Parathyroid adenoma (tissue), 2 donors: Measurements from ENCODE around the gene PGLYRP4.

Experiments
- H2AFZ ChIP-seq: fragments of 300-600 bp; sonication (generic); one replicate; pipeline ENCODE4 v1.7.0; 2017; ENCODE audit warnings: antibody characterized with exemption, mild to moderate bottlenecking
- H3K27ac ChIP-seq: fragments of 300-600 bp; sonication (generic); one replicate; pipeline ENCODE4 v1.7.0; 2017
- H3K27me3 ChIP-seq: fragments of 300-600 bp; sonication (generic); one replicate; pipeline ENCODE4 v1.7.0; 2017; ENCODE audit warnings: low read length; ENCODE audit not compliant: control insufficient read depth, insufficient read depth
- H3K36me3 ChIP-seq: fragments of 300-600 bp; sonication (generic); one replicate; pipeline ENCODE4 v1.7.0; 2017; ENCODE audit warnings: low read length; ENCODE audit not compliant: control insufficient read depth, insufficient read depth
- H3K4me1 ChIP-seq: fragments of 300-600 bp; sonication (generic); one replicate; pipeline ENCODE4 v1.7.0; 2017; ENCODE audit warnings: control low read depth
- H3K4me2 ChIP-seq: fragments of 300-600 bp; sonication (generic); one replicate; pipeline ENCODE4 v1.7.0; 2017; ENCODE audit warnings: low read length
- H3K4me3 ChIP-seq: fragments of 300-600 bp; sonication (generic); one replicate; pipeline ENCODE4 v1.7.0; 2017; ENCODE audit warnings: low read depth, low read length
- H3K79me2 ChIP-seq: fragments of 300-600 bp; sonication (generic); one replicate; pipeline ENCODE4 v1.7.0; 2017; ENCODE audit warnings: control low read depth
- H3K9ac ChIP-seq: fragments of 300-600 bp; sonication (generic); one replicate; pipeline ENCODE4 v1.7.0; 2017; ENCODE audit warnings: mild to moderate bottlenecking
- H3K9me3 ChIP-seq: fragments of 300-600 bp; sonication (generic); one replicate; pipeline ENCODE4 v1.7.0; 2017; ENCODE audit warnings: low read length; ENCODE audit not compliant: control insufficient read depth
- TF ChIP-seq, protein P1 (sequence below): fragments of 300-600 bp; sonication (generic); IDR thresholded peaks from one replicate; pipeline ENCODE4 v1.7.0; 2017; ENCODE audit warnings: antibody characterized with exemption, mild to moderate bottlenecking
- donor health status: primary hyperparathyroidism.

The PGLYRP4 gene

DNA sequence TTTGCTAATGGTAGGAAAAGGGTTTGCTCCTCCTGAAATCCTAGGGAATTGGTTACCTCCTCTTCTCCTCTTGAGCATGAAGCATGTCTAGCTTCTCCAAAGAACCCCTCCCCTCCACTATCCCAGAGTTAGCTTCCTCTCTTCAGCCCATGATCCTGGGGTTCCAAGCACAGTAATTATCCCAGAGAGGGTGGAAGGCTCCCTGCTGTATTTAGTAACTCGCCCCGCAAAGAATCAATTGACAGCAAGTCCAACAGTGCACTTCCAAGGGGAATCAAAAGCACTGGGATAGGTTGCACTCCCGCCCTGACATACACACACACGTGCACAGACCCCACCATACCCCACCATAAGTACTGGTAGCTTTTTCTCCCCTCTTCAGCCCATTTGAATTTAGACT is 39.1 kb upstream of the PGLYRP4 start:
- H3K4me1 ChIP-seq = no peaks in the 10 kb centered on the region
- no peaks in the 10 kb centered on the region for H3K9me3 ChIP-seq
- no peak overlapping the region for H3K4me2 ChIP-seq
- no peaks in the 10 kb centered on the region for H3K36me3 ChIP-seq
- TF ChIP-seq, protein P1, sequence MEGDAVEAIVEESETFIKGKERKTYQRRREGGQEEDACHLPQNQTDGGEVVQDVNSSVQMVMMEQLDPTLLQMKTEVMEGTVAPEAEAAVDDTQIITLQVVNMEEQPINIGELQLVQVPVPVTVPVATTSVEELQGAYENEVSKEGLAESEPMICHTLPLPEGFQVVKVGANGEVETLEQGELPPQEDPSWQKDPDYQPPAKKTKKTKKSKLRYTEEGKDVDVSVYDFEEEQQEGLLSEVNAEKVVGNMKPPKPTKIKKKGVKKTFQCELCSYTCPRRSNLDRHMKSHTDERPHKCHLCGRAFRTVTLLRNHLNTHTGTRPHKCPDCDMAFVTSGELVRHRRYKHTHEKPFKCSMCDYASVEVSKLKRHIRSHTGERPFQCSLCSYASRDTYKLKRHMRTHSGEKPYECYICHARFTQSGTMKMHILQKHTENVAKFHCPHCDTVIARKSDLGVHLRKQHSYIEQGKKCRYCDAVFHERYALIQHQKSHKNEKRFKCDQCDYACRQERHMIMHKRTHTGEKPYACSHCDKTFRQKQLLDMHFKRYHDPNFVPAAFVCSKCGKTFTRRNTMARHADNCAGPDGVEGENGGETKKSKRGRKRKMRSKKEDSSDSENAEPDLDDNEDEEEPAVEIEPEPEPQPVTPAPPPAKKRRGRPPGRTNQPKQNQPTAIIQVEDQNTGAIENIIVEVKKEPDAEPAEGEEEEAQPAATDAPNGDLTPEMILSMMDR = no peak
- H3K9ac ChIP-seq = no peak overlapping the region
- H3K27me3 ChIP-seq = no peaks in the 10 kb centered on the region
- H2AFZ ChIP-seq = no peak overlapping the region
- H3K4me3 ChIP-seq = no peak overlapping the region
- H3K79me2 ChIP-seq = no peaks in the 10 kb centered on the region
- H3K27ac ChIP-seq = no peak overlapping the region

DNA sequence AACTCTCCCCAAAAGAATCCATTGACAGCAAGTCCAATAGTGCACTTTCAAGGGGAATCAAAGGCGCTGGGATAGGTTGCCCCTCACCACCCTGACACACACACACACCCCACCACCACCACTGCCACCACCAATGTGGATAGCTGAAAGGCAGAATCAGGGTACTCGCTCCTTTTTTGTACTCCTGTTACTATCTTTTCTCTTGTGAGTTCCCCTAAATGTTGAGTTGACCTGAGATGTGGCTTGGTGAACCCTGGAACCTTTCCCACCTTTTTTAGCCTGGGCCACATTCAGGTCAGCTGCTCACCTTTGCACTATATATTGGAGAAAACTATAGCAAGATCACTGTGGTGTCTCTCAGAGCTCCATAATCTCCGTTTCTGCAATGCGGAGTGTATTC is 38.4 kb upstream of the PGLYRP4 start:
- Histone ChIP-seq H3K27me3 (no peaks in the 10 kb centered on the region), H3K27ac (no peak overlapping the region), H3K9me3 (no peaks in the 10 kb centered on the region), H3K4me2 (no peak overlapping the region), H3K4me1 (no peaks in the 10 kb centered on the region), H3K4me3 (no peak overlapping the region), H3K36me3 (no peaks in the 10 kb centered on the region), H3K79me2 (no peaks in the 10 kb centered on the region), H3K9ac (no peak overlapping the region), H2AFZ (no peak overlapping the region)
- TF ChIP-seq, protein P1 = no peak

DNA sequence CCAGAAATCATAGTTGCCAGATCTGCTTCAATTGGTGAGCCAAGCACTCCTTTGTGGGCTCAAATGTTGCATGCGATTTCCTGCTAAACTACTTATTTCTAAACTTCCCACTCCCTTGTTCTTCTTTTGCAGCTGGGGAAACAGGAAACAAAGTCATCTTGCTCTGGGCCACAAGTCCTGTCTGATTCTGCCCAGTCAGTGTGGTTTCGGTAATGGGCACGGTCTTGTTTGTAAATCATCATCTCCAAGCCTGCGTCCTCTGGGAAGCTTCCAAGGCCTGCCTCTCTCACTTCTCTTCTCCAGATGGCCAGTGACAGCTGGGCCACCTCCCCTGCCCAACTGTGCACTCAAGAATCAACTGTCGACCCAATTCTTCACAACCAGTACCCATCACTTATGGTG is 37.9 kb upstream of the PGLYRP4 start:
- Histone ChIP-seq H3K79me2 (no peaks in the 10 kb centered on the region), H3K27ac (no peak overlapping the region), H2AFZ (no peak overlapping the region), H3K9ac (no peak overlapping the region), H3K4me2 (no peak overlapping the region), H3K9me3 (no peaks in the 10 kb centered on the region), H3K4me3 (no peak overlapping the region), H3K36me3 (no peaks in the 10 kb centered on the region), H3K27me3 (no peaks in the 10 kb centered on the region), H3K4me1 (no peaks in the 10 kb centered on the region)
- TF ChIP-seq, protein P1 = no peak

DNA sequence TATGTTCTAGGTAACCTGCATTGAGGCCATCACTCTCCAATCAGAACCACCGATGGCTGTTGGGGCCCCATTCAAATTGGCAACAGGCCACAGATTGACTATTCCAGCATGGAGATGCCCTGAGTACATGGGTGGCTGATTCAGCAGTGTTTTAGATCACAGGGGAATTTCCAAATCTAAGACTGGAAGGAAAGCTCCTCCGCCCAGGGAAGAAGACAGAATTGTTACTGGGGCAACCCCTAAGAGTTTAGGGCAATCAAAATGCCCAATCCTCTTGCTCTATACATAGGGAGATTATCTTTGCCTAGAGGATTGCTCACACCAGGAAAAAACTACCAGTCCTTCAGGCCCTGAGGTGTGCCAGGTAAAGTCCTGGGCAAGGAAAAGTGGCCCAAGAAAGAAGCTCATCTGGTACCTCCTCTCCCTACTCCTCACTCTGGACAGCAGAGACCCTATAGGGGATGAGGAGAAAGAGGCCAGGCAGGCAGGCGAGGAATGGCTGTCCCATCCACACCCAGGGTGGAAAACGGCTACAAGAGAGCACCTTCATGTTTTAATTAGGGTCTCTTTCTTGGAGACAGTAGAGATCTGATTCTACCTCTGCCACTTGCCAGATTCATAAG is 36.4 kb upstream of the PGLYRP4 start:
- Histone ChIP-seq H3K4me3 (no peak overlapping the region), H3K9ac (no peak overlapping the region), H2AFZ (no peak overlapping the region), H3K79me2 (no peaks in the 10 kb centered on the region), H3K9me3 (no peaks in the 10 kb centered on the region), H3K27me3 (no peaks in the 10 kb centered on the region), H3K36me3 (no peaks in the 10 kb centered on the region), H3K4me1 (no peaks in the 10 kb centered on the region), H3K4me2 (no peak overlapping the region), H3K27ac (no peak overlapping the region)
- TF ChIP-seq, protein P1 = no peak

DNA sequence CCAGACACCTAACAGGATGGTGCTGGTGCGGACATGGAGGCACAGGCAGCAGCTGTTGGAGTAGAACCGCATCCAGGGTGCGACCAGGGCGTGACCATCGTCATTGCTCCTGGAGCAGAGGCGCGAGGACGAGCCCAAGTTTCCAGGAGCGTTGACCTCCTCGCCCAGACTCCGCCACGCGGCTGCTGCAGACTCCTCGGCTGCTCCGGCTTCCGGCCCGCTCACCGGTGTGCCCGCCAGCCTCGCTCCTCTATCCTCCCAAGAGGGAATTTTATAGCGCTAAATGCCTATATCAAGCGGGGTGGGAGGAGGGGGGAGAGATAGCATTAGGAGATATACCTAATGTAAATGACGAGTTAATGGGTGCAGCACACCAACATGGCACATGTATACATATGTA is 32.1 kb upstream of the PGLYRP4 start:
- no peaks in the 10 kb centered on the region for H3K27me3 ChIP-seq
- H3K9me3 ChIP-seq = no peaks in the 10 kb centered on the region
- no peak overlapping the region for H3K27ac ChIP-seq
- no peak overlapping the region for H3K4me2 ChIP-seq
- no peak overlapping the region for H3K4me3 ChIP-seq
- H3K9ac ChIP-seq = no peak overlapping the region
- no peaks in the 10 kb centered on the region for H3K4me1 ChIP-seq
- H2AFZ ChIP-seq = no peak overlapping the region
- no peaks in the 10 kb centered on the region for H3K36me3 ChIP-seq
- H3K79me2 ChIP-seq = no peaks in the 10 kb centered on the region
- TF ChIP-seq, protein P1 = no peak
